Measurements from ENCODE around the gene FMN1.

The FMN1 gene

GRCh38 chr15:32729700-32730395 is 464.7 kb downstream of the FMN1 start:
- TF ChIP-seq MAX (IDR thresholded peaks at IDR 0.05) (no peak), YY1 (IDR thresholded peaks at IDR 0.05; ENCODE audit: low read depth) (no peak), TEAD4 (IDR thresholded peaks at IDR 0.05) (no peak), CREB1 (IDR thresholded peaks at IDR 0.05; ENCODE audit: low read depth) (no peak), RAD21 (IDR thresholded peaks at IDR 0.05; ENCODE audit: low read depth) (no peak), EGR1 (IDR thresholded peaks at IDR 0.05) (no peak), FOXM1 (IDR thresholded peaks at IDR 0.05; ENCODE audit: borderline replicate concordance, low read depth) (no peak), TCF12 (IDR thresholded peaks at IDR 0.05; ENCODE audit: low read depth) (no peak)
- TF ChIP-seq, protein P1, sequence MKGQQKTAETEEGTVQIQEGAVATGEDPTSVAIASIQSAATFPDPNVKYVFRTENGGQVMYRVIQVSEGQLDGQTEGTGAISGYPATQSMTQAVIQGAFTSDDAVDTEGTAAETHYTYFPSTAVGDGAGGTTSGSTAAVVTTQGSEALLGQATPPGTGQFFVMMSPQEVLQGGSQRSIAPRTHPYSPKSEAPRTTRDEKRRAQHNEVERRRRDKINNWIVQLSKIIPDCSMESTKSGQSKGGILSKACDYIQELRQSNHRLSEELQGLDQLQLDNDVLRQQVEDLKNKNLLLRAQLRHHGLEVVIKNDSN (IDR thresholded peaks at IDR 0.05), result no peak

DNA sequence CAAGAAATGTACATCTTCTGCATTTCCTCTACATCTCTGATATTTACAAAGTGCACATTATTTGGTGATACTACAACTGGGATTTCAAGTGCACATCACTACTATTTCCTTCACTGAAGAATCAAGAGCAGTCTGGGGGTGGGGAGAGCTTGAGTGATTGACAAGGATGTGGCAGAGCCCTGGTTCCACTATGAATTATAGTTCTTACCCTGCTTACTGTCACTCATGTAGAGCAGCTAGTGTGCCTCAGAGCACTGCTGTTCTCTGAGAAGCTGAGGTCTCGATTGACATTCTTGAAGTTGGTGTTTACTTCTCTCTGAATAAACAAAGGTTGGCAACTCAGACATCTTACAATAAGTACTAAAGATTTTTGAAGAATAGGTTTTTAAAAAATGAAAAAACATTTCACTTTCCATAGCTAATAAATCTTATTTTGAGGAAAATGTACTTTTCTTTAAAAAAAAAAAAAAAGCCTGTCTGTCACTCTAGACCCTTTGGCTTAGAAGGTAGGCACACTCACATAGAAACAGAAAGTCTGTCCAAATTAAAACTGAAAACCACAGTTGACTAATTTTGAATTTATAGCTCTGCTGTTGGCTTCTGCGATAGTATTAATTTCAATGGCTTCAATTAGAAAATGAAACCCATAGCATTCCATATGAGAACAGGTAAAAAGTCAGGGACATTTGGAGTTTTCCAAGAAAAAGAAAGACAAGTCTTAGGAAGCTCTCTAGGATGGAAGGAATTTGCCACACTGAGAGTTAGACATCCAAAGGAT is 471.2 kb downstream of the FMN1 start:
- TF ChIP-seq NFIC (IDR thresholded peaks at IDR 0.05) (no peak), TCF12 (IDR thresholded peaks at IDR 0.05; ENCODE audit: low read depth) (no peak), MAX (IDR thresholded peaks at IDR 0.05) (no peak), TAF1 (IDR thresholded peaks at IDR 0.05; ENCODE audit: low read depth) (no peak), EGR1 (IDR thresholded peaks at IDR 0.05) (no peak), REST (IDR thresholded peaks at IDR 0.05; ENCODE audit: low read depth) (no peak), YY1 (IDR thresholded peaks at IDR 0.05; ENCODE audit: low read depth) (no peak), EP300 (IDR thresholded peaks at IDR 0.05; ENCODE audit: borderline replicate concordance) (no peak), CREB1 (IDR thresholded peaks at IDR 0.05; ENCODE audit: low read depth) (no peak), ZBTB7A (IDR thresholded peaks at IDR 0.05; ENCODE audit: low read depth) (no peak), CEBPB (IDR thresholded peaks at IDR 0.05) (no peak)
- TF ChIP-seq, protein P1 (IDR thresholded peaks at IDR 0.05), result no peak

- no peak for TF ChIP-seq MAX (IDR thresholded peaks at IDR 0.05)
- no peak for TF ChIP-seq REST (IDR thresholded peaks at IDR 0.05; ENCODE audit: low read depth)
- no peak for TF ChIP-seq YY1 (IDR thresholded peaks at IDR 0.05; ENCODE audit: low read depth)
- TF ChIP-seq, protein P1 (IDR thresholded peaks at IDR 0.05), result no peak
- no peak for TF ChIP-seq TEAD4 (IDR thresholded peaks at IDR 0.05)
- TF ChIP-seq TCF12 (IDR thresholded peaks at IDR 0.05; ENCODE audit: low read depth), result no peak
Observed at GRCh38 chr15:32722136-32722535, 472.4 kb downstream of the FMN1 start.

GRCh38 chr15:32721596-32721995 is 472.9 kb downstream of the FMN1 start:
- TF ChIP-seq NFIC (IDR thresholded peaks at IDR 0.05) (no peak), TEAD4 (IDR thresholded peaks at IDR 0.05) (no peak)

- TF ChIP-seq FOXM1 (IDR thresholded peaks at IDR 0.05; ENCODE audit: borderline replicate concordance, low read depth) (no peak), TEAD4 (IDR thresholded peaks at IDR 0.05) (no peak), EP300 (IDR thresholded peaks at IDR 0.05; ENCODE audit: borderline replicate concordance) (no peak), TAF1 (IDR thresholded peaks at IDR 0.05; ENCODE audit: low read depth) (no peak), RAD21 (IDR thresholded peaks at IDR 0.05; ENCODE audit: low read depth) (no peak), TCF12 (IDR thresholded peaks at IDR 0.05; ENCODE audit: low read depth) (no peak), CEBPB (IDR thresholded peaks at IDR 0.05) (no peak), CREB1 (IDR thresholded peaks at IDR 0.05; ENCODE audit: low read depth) (no peak), REST (IDR thresholded peaks at IDR 0.05; ENCODE audit: low read depth) (no peak)
Observed at GRCh38 chr15:32718821-32719716, 475.4 kb downstream of the FMN1 start.

All from Ishikawa (cell line).